ENCODE data around the gene LDLRAD3. TPM values are rescaled to one million over a fixed set of nuclear protein-coding genes. Genes with fewer than 3 reads are reported as not detected.

The LDLRAD3 gene
- polyA plus RNA-seq, 3 donors, result 7.3 to 14.1 (median 10.4) TPM

- no peak for TF ChIP-seq CTCF (IDR thresholded peaks at IDR 0.05)
- H3K27ac Mint-ChIP-seq, result no peak overlapping the region
Measured at GRCh38 chr11:36000616-36001190, 56.8 kb downstream of the LDLRAD3 start.

GRCh38 chr11:36002196-36002595 lies 58.3 kb downstream of the LDLRAD3 start:
- intact Hi-C loops (cut with micrococcal nuclease), result no loop called here
- H3K27ac Mint-ChIP-seq, result no peak overlapping the region
- H3K4me1 ChIP-seq (ENCODE audit: control insufficient read depth in 1 of 2, insufficient read depth in 2 of 2, low read length in 2 of 2), result no peaks in the 10 kb centered on the region
- H3K4me2 ChIP-seq (replicated peaks; ENCODE audit: extremely low read depth, low read length, poor library complexity, severe bottlenecking), result no peak overlapping the region
- H3K4me1 Mint-ChIP-seq, result peaks cover 8% of the 10 kb centered on the region
- H3K4me3 ChIP-seq (replicated peaks in 1 of 3; ENCODE audit: low read depth in 2 of 3, low read length in 3 of 3), result no peak overlapping the region
- H4K20me1 ChIP-seq (ENCODE audit: insufficient read depth, low read length), result peaks cover 8% of the 10 kb centered on the region
- H3K27me3 ChIP-seq (ENCODE audit: control insufficient read depth in 2 of 2, insufficient read depth in 2 of 2, low read length in 2 of 2), result no peaks in the 10 kb centered on the region
- H3K9ac ChIP-seq (ENCODE audit: insufficient read depth, low read length, poor library complexity, severe bottlenecking), result no peak overlapping the region
- no peak overlapping the region for H3K4me3 Mint-ChIP-seq
- peaks cover 0 to 7% of the 10 kb centered on the region in 2 donors for H3K36me3 ChIP-seq (replicated peaks in 1 of 2; ENCODE audit: control insufficient read depth in 1 of 2, insufficient read depth in 2 of 2, low read length in 2 of 2)
- H2AFZ ChIP-seq (ENCODE audit: insufficient read depth, low read depth, low read length, poor library complexity, severe bottlenecking), result no peak overlapping the region
- 54% methylated on average over 3 of the region's 6 CpGs for WGBS (ENCODE audit: insufficient coverage)
- DNase-seq, result no peak
- H3K27me3 Mint-ChIP-seq (ENCODE audit: low read depth in 3 of 3), result peaks cover 0 to 1% (median 0%) of the 10 kb centered on the region in 3 donors
- no peaks in the 10 kb centered on the region for H3K79me2 ChIP-seq (ENCODE audit: insufficient read depth, low read length)
- TF ChIP-seq CTCF (IDR thresholded peaks at IDR 0.05), result no peak
- peaks cover 11 to 15% of the 10 kb centered on the region in 2 donors for H3K9me3 ChIP-seq (replicated peaks in 1 of 2; ENCODE audit: control insufficient read depth in 1 of 2, insufficient read depth in 1 of 2, low read length in 2 of 2)
- peaks cover 10 to 13% of the 10 kb centered on the region in 2 donors for H3K36me3 Mint-ChIP-seq
- peaks cover 13 to 23% (median 20%) of the 10 kb centered on the region in 7 donors for H3K9me3 Mint-ChIP-seq
- no peak overlapping the region for H3K27ac ChIP-seq (ENCODE audit: low read depth in 1 of 2, low read length in 2 of 2)

More at GRCh38 chr11:36000616-36001190, 56.8 kb downstream of the LDLRAD3 start:
- intact Hi-C loops (cut with micrococcal nuclease), result no loop called here
- Mint-ChIP-seq H3K27me3 (ENCODE audit: low read depth in 3 of 3) (peaks cover 0 to 1% (median 0%) of the 10 kb centered on the region in 3 donors), H3K36me3 (peaks cover 10 to 11% of the 10 kb centered on the region in 2 donors), H3K4me3 (no peak overlapping the region), H3K9me3 (peaks cover 13 to 21% (median 20%) of the 10 kb centered on the region in 7 donors), H3K4me1 (peaks cover 8% of the 10 kb centered on the region)
- Histone ChIP-seq H3K4me3 (replicated peaks in 1 of 3; ENCODE audit: low read depth in 2 of 3, low read length in 3 of 3) (no peak overlapping the region), H2AFZ (ENCODE audit: insufficient read depth, low read depth, low read length, poor library complexity, severe bottlenecking) (no peak overlapping the region), H3K4me1 (ENCODE audit: control insufficient read depth in 1 of 2, insufficient read depth in 2 of 2, low read length in 2 of 2) (no peaks in the 10 kb centered on the region), H4K20me1 (ENCODE audit: insufficient read depth, low read length) (peaks cover 8% of the 10 kb centered on the region), H3K9ac (ENCODE audit: insufficient read depth, low read length, poor library complexity, severe bottlenecking) (no peak overlapping the region), H3K27me3 (ENCODE audit: control insufficient read depth in 2 of 2, insufficient read depth in 2 of 2, low read length in 2 of 2) (no peaks in the 10 kb centered on the region), H3K79me2 (ENCODE audit: insufficient read depth, low read length) (no peaks in the 10 kb centered on the region), H3K4me2 (replicated peaks; ENCODE audit: extremely low read depth, low read length, poor library complexity, severe bottlenecking) (no peak overlapping the region), H3K36me3 (replicated peaks in 1 of 2; ENCODE audit: control insufficient read depth in 1 of 2, insufficient read depth in 2 of 2, low read length in 2 of 2) (peaks cover 0 to 7% of the 10 kb centered on the region in 2 donors), H3K27ac (ENCODE audit: low read depth in 1 of 2, low read length in 2 of 2) (no peak overlapping the region), H3K9me3 (replicated peaks in 1 of 2; ENCODE audit: control insufficient read depth in 1 of 2, insufficient read depth in 1 of 2, low read length in 2 of 2) (peaks cover 11 to 12% of the 10 kb centered on the region in 2 donors)
- DNase-seq, result no peak
- 96% methylated on average over 4 of the region's 6 CpGs for WGBS (ENCODE audit: insufficient coverage)
